Small intestine (tissue), 7 donors: ENCODE results near the gene GRIP2. TPM values are rescaled to one million over a fixed set of nuclear protein-coding genes. Genes with fewer than 3 reads are reported as not detected.
A peak's percentile ranks its signal among the peaks of the same experiment; 100 is the strongest.

Source experiments
- DNase-seq, 2 donors: peaks; one replicate each; pipeline versions ENCODE4 v3.0.0 to v3.0.0-alpha.2; 2013
- FAIRE-seq: peaks from 2 replicates; lab custom pipeline; 2012; peaks lifted over from hg19 to GRCh38; lab: Jason Lieb, UNC
- H3K27ac ChIP-seq, 3 donors: one replicate each; pipeline ENCODE4 v1.5.1; 2013; ENCODE audit warnings: low read length in 2 of 3, mild to moderate bottlenecking in 2 of 3, control low read depth in 1 of 3, inconsistent platforms in 1 of 3, low read depth in 1 of 3, moderate library complexity in 1 of 3
- H3K27me3 ChIP-seq, 3 donors: one replicate each; pipeline ENCODE4 v1.6.1; 2013; ENCODE audit warnings: low read length in 3 of 3, inconsistent platforms in 1 of 3; ENCODE audit not compliant: control insufficient read depth in 3 of 3, insufficient read depth in 3 of 3
- H3K36me3 ChIP-seq, 3 donors: one replicate each; pipeline ENCODE4 v1.6.1; 2013; ENCODE audit warnings: low read length in 3 of 3, inconsistent platforms in 1 of 3, low read depth in 1 of 3, mild to moderate bottlenecking in 1 of 3, moderate library complexity in 1 of 3; ENCODE audit not compliant: control insufficient read depth in 3 of 3, insufficient read depth in 2 of 3
- H3K4me1 ChIP-seq, 3 donors: one replicate each; pipeline ENCODE4 v1.6.1; 2013; ENCODE audit warnings: low read length in 2 of 3, inconsistent platforms in 1 of 3, low read depth in 1 of 3, mild to moderate bottlenecking in 1 of 3, moderate library complexity in 1 of 3; ENCODE audit not compliant: control insufficient read depth in 3 of 3, insufficient read depth in 2 of 3
- H3K4me3 ChIP-seq, 3 donors: one replicate each; pipeline ENCODE4 v1.5.1; 2013; ENCODE audit warnings: low read length in 3 of 3, control low read depth in 1 of 3, inconsistent platforms in 1 of 3, low read depth in 1 of 3, mild to moderate bottlenecking in 1 of 3, moderate library complexity in 1 of 3
- H3K9me3 ChIP-seq, 2 donors: one replicate each; pipeline ENCODE4 v1.6.1; 2013; ENCODE audit warnings: low read depth in 1 of 2, low read length in 1 of 2; ENCODE audit not compliant: control insufficient read depth in 2 of 2, insufficient read depth in 1 of 2
- WGBS, 3 donors: extraction: QIAGEN DNeasy Blood & Tissue Kit; methylation state at CpG; one replicate each; pipeline ENCODE4 v1.1.7; 2013; 5-methylcytosine and 5-hydroxymethylcytosine counted together
- polyA plus RNA-seq, 4 donors: library from polyadenylated mRNA; stranded (reverse) in 3 of 4; unstranded in 1 of 4; fragments of 200-250 nt in 3 of 4; fragments of 120-200 nt in 1 of 4; gene quantifications; one replicate each; pipeline versions ENCODE4 v1.2.1 to v1.2.3, GENCODE V29; 2013
- donor health status: healthy with polysubstance abuse.
- donor health status: control.
- donor health status: control.
- donor health status: Bipolar disorder and iron deficiency.
- donor health status: healthy.

The GRIP2 gene
- polyA plus RNA-seq, 4 donors: 0.27 to 1.4 (median 0.34) TPM; not detected in 1

- DNase-seq (no peak), FAIRE-seq (no peak)
- H3K9me3 ChIP-seq: no peaks in the 10 kb centered on the region
- H3K27me3 ChIP-seq: no peaks in the 10 kb centered on the region
- no peaks in the 10 kb centered on the region for H3K4me1 ChIP-seq
- 95 to 96% (median 96%) methylated on average over 13 of the region's 13 CpGs for WGBS, 3 donors
- no peak overlapping the region for H3K4me3 ChIP-seq
- peaks cover 6 to 90% (median 19%) of the 10 kb centered on the region in 3 donors for H3K36me3 ChIP-seq
- H3K27ac ChIP-seq: no peak overlapping the region
Measured at GRCh38 chr3:14474363-14475081, 65.6 kb downstream of the GRIP2 start.

DNA sequence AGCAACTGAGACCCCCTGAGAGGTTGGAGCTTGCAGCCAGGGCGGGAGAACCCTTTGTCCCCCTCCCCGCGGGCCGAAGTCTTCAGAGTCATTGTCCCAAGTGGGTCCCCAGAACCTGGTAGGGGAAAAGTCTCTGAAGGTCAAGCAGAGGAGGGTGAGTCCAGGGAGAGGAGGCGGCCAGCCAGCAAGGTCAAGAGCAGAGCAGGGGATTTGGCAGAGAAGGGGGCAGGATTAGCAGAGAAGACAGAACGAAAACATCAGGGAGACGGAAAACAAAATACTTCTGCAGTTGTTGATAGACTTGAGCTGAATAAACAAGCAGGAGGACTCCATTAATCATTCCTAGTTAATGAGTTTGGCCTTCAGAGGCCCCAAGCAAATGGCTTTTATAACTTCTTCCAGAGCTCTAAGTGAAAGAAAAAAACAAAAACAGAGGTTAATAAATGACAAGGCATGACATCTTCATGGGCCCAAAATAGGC lies 66.7 kb downstream of the GRIP2 start:
- WGBS, 3 donors: 77 to 95% (median 90%) methylated on average over 7 of the region's 7 CpGs
- FAIRE-seq (no peak), DNase-seq (no peak)
- H3K4me3 ChIP-seq: no peak overlapping the region
- no peaks in the 10 kb centered on the region for H3K9me3 ChIP-seq
- no peaks in the 10 kb centered on the region for H3K27me3 ChIP-seq
- peak overlapping the region in 1 of 3 donors; percentile 1 for H3K27ac ChIP-seq
- no peaks in the 10 kb centered on the region for H3K4me1 ChIP-seq
- peaks cover 6 to 91% (median 17%) of the 10 kb centered on the region in 3 donors for H3K36me3 ChIP-seq

GRCh38 chr3:14472471-14473351 lies 67.4 kb downstream of the GRIP2 start:
- H3K9me3 ChIP-seq: no peaks in the 10 kb centered on the region
- FAIRE-seq: no peak
- peaks cover 6 to 93% (median 15%) of the 10 kb centered on the region in 3 donors for H3K36me3 ChIP-seq
- peak overlapping the region in 1 of 3 donors; percentile 1 for H3K27ac ChIP-seq
- DNase-seq: no peak
- H3K4me3 ChIP-seq: no peak overlapping the region
- no peaks in the 10 kb centered on the region for H3K4me1 ChIP-seq
- WGBS, 3 donors: 83 to 93% (median 89%) methylated on average over 22 of the region's 22 CpGs
- H3K27me3 ChIP-seq: no peaks in the 10 kb centered on the region

- 93 to 96% (median 95%) methylated on average over 10 of the region's 10 CpGs for WGBS, 3 donors
- no peak overlapping the region for H3K27ac ChIP-seq
Measured at GRCh38 chr3:14471690-14472089, 68.5 kb downstream of the GRIP2 start.

GRCh38 chr3:14471016-14471415 lies 69.1 kb downstream of the GRIP2 start:
- no peak for FAIRE-seq
- peaks cover 9 to 93% (median 16%) of the 10 kb centered on the region in 3 donors for H3K36me3 ChIP-seq
- no peak overlapping the region for H3K4me3 ChIP-seq

More at GRCh38 chr3:14471690-14472089, 68.5 kb downstream of the GRIP2 start:
- DNase-seq (no peak), FAIRE-seq (no peak)
- H3K27me3 ChIP-seq: no peaks in the 10 kb centered on the region
- peaks cover 6 to 93% (median 13%) of the 10 kb centered on the region in 3 donors for H3K36me3 ChIP-seq
- no peaks in the 10 kb centered on the region for H3K4me1 ChIP-seq
- H3K9me3 ChIP-seq: no peaks in the 10 kb centered on the region
- H3K4me3 ChIP-seq: no peak overlapping the region

DNA sequence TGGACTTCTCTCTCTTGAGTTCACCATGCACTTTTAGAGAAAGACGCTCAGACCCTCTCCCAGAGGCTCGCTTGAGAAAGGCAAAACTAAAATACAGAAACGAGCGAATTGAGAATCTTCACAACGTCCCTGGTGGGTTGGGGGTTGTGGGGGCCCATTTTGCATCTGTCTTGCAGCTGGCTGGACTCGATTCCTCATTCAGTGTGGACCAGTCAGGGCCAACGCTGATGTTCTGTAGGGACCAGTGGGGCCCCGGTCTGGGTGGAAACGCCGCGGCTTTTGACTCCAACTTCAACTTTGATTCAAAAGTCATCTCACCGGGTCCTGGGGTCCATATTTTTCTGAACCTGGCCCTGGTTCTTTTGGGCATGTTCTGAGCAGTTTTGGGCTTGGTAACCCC lies 69.7 kb downstream of the GRIP2 start:
- 91 to 96% (median 94%) methylated on average over 12 of the region's 12 CpGs for WGBS, 3 donors

More at GRCh38 chr3:14471016-14471415, 69.1 kb downstream of the GRIP2 start:
- Histone ChIP-seq H3K9me3 (no peaks in the 10 kb centered on the region), H3K27ac (no peak overlapping the region), H3K27me3 (no peaks in the 10 kb centered on the region), H3K4me1 (no peaks in the 10 kb centered on the region)
- 84 to 96% (median 85%) methylated on average over 5 of the region's 5 CpGs for WGBS, 3 donors
- no peak for DNase-seq

GRCh38 chr3:14468621-14468981 lies 71.5 kb downstream of the GRIP2 start:
- Histone ChIP-seq H3K9me3 (no peaks in the 10 kb centered on the region), H3K27ac (no peak overlapping the region), H3K36me3 (peaks cover 9 to 92% (median 25%) of the 10 kb centered on the region in 3 donors), H3K4me1 (no peaks in the 10 kb centered on the region), H3K27me3 (no peaks in the 10 kb centered on the region), H3K4me3 (no peak overlapping the region)
- no peak for FAIRE-seq
- DNase-seq: no peak
- WGBS, 3 donors: 84 to 94% (median 89%) methylated on average over 13 of the region's 13 CpGs

More for the DNA sequence above, 69.7 kb downstream of the GRIP2 start:
- Histone ChIP-seq H3K4me1 (no peaks in the 10 kb centered on the region), H3K27me3 (no peaks in the 10 kb centered on the region), H3K27ac (no peak overlapping the region), H3K4me3 (no peak overlapping the region), H3K9me3 (no peaks in the 10 kb centered on the region), H3K36me3 (peaks cover 9 to 91% (median 18%) of the 10 kb centered on the region in 3 donors)
- no peak for FAIRE-seq
- DNase-seq: no peak
